K562 (cell line): ENCODE results near the gene SLC9A1.

Experiments used
- CXXC5 ChIP-seq: fragments of 250-450 bp; sonication (Bioruptor Pico); IDR thresholded peaks from 2 replicates; pipeline ENCODE4 v1.8.0; 2022; ENCODE audit warnings: inconsistent platforms, mild to moderate bottlenecking, moderate library complexity
- E2F6 ChIP-seq, 2 experiments: IDR thresholded peaks; 2 replicates each; pipeline ENCODE4 v1.6.1; 2011; ENCODE audit warnings: borderline replicate concordance in 1 of 2, control low read depth in 1 of 2, low read depth in 1 of 2, low read length in 1 of 2, mild to moderate bottlenecking in 1 of 2, mixed read lengths in 1 of 2, moderate library complexity in 1 of 2; ENCODE audit not compliant: insufficient read depth in 1 of 2, insufficient read length in 1 of 2, poor library complexity in 1 of 2, severe bottlenecking in 1 of 2; ENCODE audit errors: extremely low read depth in 1 of 2
- EZH2 ChIP-seq: IDR thresholded peaks from 2 replicates; pipeline ENCODE4 v1.6.1; 2012; ENCODE audit warnings: low read depth, mild to moderate bottlenecking, inconsistent platforms, low read length, borderline replicate concordance
- GATAD2A ChIP-seq: fragments of 450-650 bp; IDR thresholded peaks from 2 replicates; pipeline ENCODE4 v1.6.1; 2017
- HMG20B ChIP-seq: fragments of 250-450 bp; sonication (Bioruptor Pico); IDR thresholded peaks from 2 replicates; pipeline ENCODE4 v1.5.0; 2021; ENCODE audit warnings: mild to moderate bottlenecking
- NFRKB ChIP-seq: fragments of 450-650 bp; IDR thresholded peaks from 2 replicates; pipeline ENCODE4 v1.6.1; 2016; ENCODE audit warnings: low read depth
- POLR2A ChIP-seq: fragments of 450-650 bp; conservative IDR thresholded peaks from 2 replicates; pipeline ENCODE4 v1.6.1; 2016
- SREBF2 ChIP-seq: sonication (generic); formaldehyde crosslinking; IDR thresholded peaks from 2 replicates; pipeline ENCODE4 v1.4.0; 2020; ENCODE audit warnings: mild to moderate bottlenecking, missing genetic modification reagents
- TARDBP ChIP-seq: fragments of 450-650 bp; IDR thresholded peaks from 2 replicates; pipeline ENCODE4 v1.6.1; 2016
- YY1 ChIP-seq, 3 experiments: IDR thresholded peaks; 2 replicates each; pipeline ENCODE4 v1.6.1; 2011; ENCODE audit warnings: low read length in 2 of 3, mild to moderate bottlenecking in 2 of 3, moderate library complexity in 2 of 3, borderline replicate concordance in 1 of 3, control low read depth in 1 of 3, low read depth in 1 of 3; ENCODE audit not compliant: insufficient read depth in 3 of 3, insufficient replicate concordance in 2 of 3, control insufficient read depth in 1 of 3, insufficient read length in 1 of 3; ENCODE audit errors: extremely low read depth in 1 of 3

DNA sequence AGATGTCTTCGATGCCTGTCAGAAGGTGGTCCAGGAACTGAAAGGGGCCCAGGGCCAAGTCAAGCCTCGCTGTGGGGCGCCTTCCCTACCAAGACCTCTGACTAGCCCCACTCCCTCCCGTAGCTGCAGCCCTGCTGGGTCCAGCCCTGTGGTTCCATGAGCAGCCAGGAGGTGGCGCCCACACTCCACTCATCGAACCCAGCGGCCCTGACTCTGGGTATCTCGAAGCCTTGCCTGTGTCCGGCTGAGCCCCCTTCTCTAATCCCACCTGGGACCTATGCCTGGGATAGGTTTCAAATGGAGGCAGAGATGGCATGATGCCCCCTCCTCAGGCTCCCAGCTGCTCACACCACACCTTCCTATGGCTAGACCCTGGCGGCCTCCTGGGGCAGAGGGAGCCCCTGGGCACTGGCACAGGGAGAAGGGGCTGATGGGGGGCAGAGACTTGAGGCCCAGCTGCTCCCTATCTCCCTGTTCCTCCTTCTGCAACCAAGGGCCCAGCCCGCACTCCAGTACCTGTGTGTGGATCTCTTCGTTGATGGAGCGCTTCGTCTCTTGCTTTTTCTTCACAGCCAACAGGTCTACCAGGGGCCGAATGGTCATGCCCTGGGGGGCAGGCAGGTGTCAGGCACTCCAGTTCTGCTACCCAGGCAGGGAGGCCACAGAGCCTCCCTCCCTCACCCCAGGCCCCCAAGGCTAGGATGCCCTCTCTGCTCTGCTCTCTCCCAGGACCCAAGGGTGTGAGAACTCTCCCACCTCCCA lies 52.0 kb downstream of the SLC9A1 start:
- TF ChIP-seq HMG20B (CRISPR knock-in tag) (no peak), CXXC5 (CRISPR knock-in tag) (no peak), POLR2A (no peak), YY1 (IDR thresholded peaks at IDR 0.05; ENCODE audit: borderline replicate concordance in 1 of 3, control insufficient read depth in 1 of 3, extremely low read depth in 1 of 3, insufficient read depth in 3 of 3, insufficient read length in 1 of 3, insufficient replicate concordance in 2 of 3, low read depth in 1 of 3, low read length in 2 of 3) (peak in 1 of 3 experiments; percentile 42), GATAD2A (no peak), E2F6 (IDR thresholded peaks at IDR 0.05; ENCODE audit: borderline replicate concordance in 1 of 2, extremely low read depth in 1 of 2, insufficient read depth in 1 of 2, insufficient read length in 1 of 2, low read depth in 1 of 2, low read length in 1 of 2, poor library complexity in 1 of 2, severe bottlenecking in 1 of 2) (no peak), TARDBP (no peak), NFRKB (no peak), SREBF2 (CRISPR knock-in tag) (no peak), EZH2 (no peak)
